Measurements from ENCODE around the gene FXYD4. TPM values are rescaled to one million over a fixed set of nuclear protein-coding genes. Genes with fewer than 3 reads are reported as not detected.
"Not testable (repeated sequence)": the region's sequence is repeated elsewhere in the genome, so short reads cannot be mapped to it uniquely, and the experiment has no call there.

FXYD4 gene
- total and polyA plus RNA-seq, 4 donors: 0.65 to 3.9 (median 2.9) TPM; not detected in 1

- no peak overlapping the region for H3K9ac ChIP-seq (ENCODE audit: insufficient read depth in 1 of 2, low read length in 2 of 2)
- WGBS, 2 donors: 84 to 96% methylated on average over 3 of the region's 3 CpGs
- DNase-seq: peak; percentile 75 to 91 (median 89)
These were observed 46.6 kb upstream of the FXYD4 start for GRCh38 chr10:43324876-43325275.

GRCh38 chr10:43327171-43327570, 44.3 kb upstream of the FXYD4 start:
- no peak for ATAC-seq (ENCODE audit: insufficient read depth, low FRiP score)

More at GRCh38 chr10:43324876-43325275, 46.6 kb upstream of the FXYD4 start:
- ATAC-seq (ENCODE audit: insufficient read depth, low FRiP score): no peak
- Histone ChIP-seq H3K36me3 (ENCODE audit: control insufficient read depth in 4 of 4, insufficient read depth in 4 of 4, low read length in 4 of 4) (no peaks in the 10 kb centered on the region), H3K27ac (ENCODE audit: low read depth in 1 of 2, low read length in 1 of 2) (no peak overlapping the region), H3K9me3 (ENCODE audit: control insufficient read depth in 4 of 4, insufficient read depth in 3 of 4, low read length in 3 of 4) (no peaks in the 10 kb centered on the region), H3K27me3 (ENCODE audit: control insufficient read depth in 3 of 3, insufficient read depth in 3 of 3, low read length in 2 of 3) (no peaks in the 10 kb centered on the region), H3K4me3 (no peak overlapping the region), H3K4me1 (ENCODE audit: control insufficient read depth in 5 of 5, insufficient read depth in 5 of 5, low read length in 5 of 5) (peaks cover 0 to 15% (median 2%) of the 10 kb centered on the region in 5 donors)
- no peak for TF ChIP-seq CTCF (IDR thresholded peaks at IDR 0.05; ENCODE audit: control extremely low read depth, extremely low read depth)

DNA sequence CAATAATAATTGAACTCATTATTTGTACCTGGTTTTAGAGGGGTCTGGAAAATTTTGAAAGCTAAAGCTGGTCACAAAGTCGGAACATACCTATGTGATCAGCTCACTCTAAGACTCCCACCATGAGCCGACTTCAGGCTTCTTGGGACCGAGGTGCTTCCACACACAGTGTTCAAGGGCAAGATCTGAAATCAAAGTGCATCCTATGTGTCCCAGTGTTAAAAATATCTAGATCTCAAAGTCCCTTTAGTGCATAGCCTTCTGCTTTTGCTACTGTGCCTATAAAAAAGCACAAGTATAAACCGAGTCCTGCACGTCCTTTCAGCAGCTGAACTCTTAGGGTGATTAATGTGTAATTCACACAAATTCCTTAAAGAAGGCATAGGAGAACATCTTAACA, 43.5 kb upstream of the FXYD4 start:
- Histone ChIP-seq H3K9me3 (ENCODE audit: control insufficient read depth in 4 of 4, insufficient read depth in 3 of 4, low read length in 3 of 4) (no peaks in the 10 kb centered on the region), H3K27me3 (ENCODE audit: control insufficient read depth in 3 of 3, insufficient read depth in 3 of 3, low read length in 2 of 3) (no peaks in the 10 kb centered on the region), H3K36me3 (ENCODE audit: control insufficient read depth in 4 of 4, insufficient read depth in 4 of 4, low read length in 4 of 4) (no peaks in the 10 kb centered on the region), H3K4me3 (no peak overlapping the region), H3K9ac (ENCODE audit: insufficient read depth in 1 of 2, low read length in 2 of 2) (no peak overlapping the region), H3K4me1 (ENCODE audit: control insufficient read depth in 5 of 5, insufficient read depth in 5 of 5, low read length in 5 of 5) (peaks cover 0 to 13% (median 2%) of the 10 kb centered on the region in 5 donors), H3K27ac (ENCODE audit: low read depth in 1 of 2, low read length in 1 of 2) (no peak overlapping the region)
- TF ChIP-seq CTCF (IDR thresholded peaks at IDR 0.05; ENCODE audit: control extremely low read depth, extremely low read depth): no peak
- no peak for DNase-seq
- 91 to 93% methylated on average over 5 of the region's 5 CpGs for WGBS, 2 donors
- no peak for ATAC-seq (ENCODE audit: insufficient read depth, low FRiP score)

More at GRCh38 chr10:43327171-43327570, 44.3 kb upstream of the FXYD4 start:
- DNase-seq: no peak
- Histone ChIP-seq H3K9me3 (ENCODE audit: control insufficient read depth in 4 of 4, insufficient read depth in 3 of 4, low read length in 3 of 4) (no peaks in the 10 kb centered on the region), H3K4me3 (no peak overlapping the region), H3K27ac (ENCODE audit: low read depth in 1 of 2, low read length in 1 of 2) (no peak overlapping the region), H3K36me3 (ENCODE audit: control insufficient read depth in 4 of 4, insufficient read depth in 4 of 4, low read length in 4 of 4) (no peaks in the 10 kb centered on the region), H3K9ac (ENCODE audit: insufficient read depth in 1 of 2, low read length in 2 of 2) (no peak overlapping the region), H3K4me1 (ENCODE audit: control insufficient read depth in 5 of 5, insufficient read depth in 5 of 5, low read length in 5 of 5) (peaks cover 0 to 15% (median 2%) of the 10 kb centered on the region in 5 donors), H3K27me3 (ENCODE audit: control insufficient read depth in 3 of 3, insufficient read depth in 3 of 3, low read length in 2 of 3) (no peaks in the 10 kb centered on the region)
- 26 to 44% methylated on average over 2 of the region's 2 CpGs for WGBS, 2 donors
- TF ChIP-seq CTCF (IDR thresholded peaks at IDR 0.05; ENCODE audit: control extremely low read depth, extremely low read depth): no peak

GRCh38 chr10:43328810-43329209, 42.6 kb upstream of the FXYD4 start:
- not testable (repeated sequence) for DNase-seq
- WGBS, 2 donors: 96 to 99% methylated on average over 18 of the region's 18 CpGs

GRCh38 chr10:43329246-43329885, 42.1 kb upstream of the FXYD4 start:
- H3K9me3 ChIP-seq (ENCODE audit: control insufficient read depth in 4 of 4, insufficient read depth in 3 of 4, low read length in 3 of 4); H3K4me3 ChIP-seq; H3K4me1 ChIP-seq (ENCODE audit: control insufficient read depth in 5 of 5, insufficient read depth in 5 of 5, low read length in 5 of 5); ATAC-seq (ENCODE audit: insufficient read depth, low FRiP score); H3K27me3 ChIP-seq (ENCODE audit: control insufficient read depth in 3 of 3, insufficient read depth in 3 of 3, low read length in 2 of 3); H3K36me3 ChIP-seq (ENCODE audit: control insufficient read depth in 4 of 4, insufficient read depth in 4 of 4, low read length in 4 of 4); DNase-seq; H3K27ac ChIP-seq (ENCODE audit: low read depth in 1 of 2, low read length in 1 of 2); H3K9ac ChIP-seq (ENCODE audit: insufficient read depth in 1 of 2, low read length in 2 of 2): not testable (repeated sequence)
- WGBS, 2 donors: 96 to 99% methylated on average over 39 to 40 of the region's 40 CpGs

More at GRCh38 chr10:43328810-43329209, 42.6 kb upstream of the FXYD4 start:
- H3K27me3 ChIP-seq (ENCODE audit: control insufficient read depth in 3 of 3, insufficient read depth in 3 of 3, low read length in 2 of 3); H3K27ac ChIP-seq (ENCODE audit: low read depth in 1 of 2, low read length in 1 of 2); H3K4me1 ChIP-seq (ENCODE audit: control insufficient read depth in 5 of 5, insufficient read depth in 5 of 5, low read length in 5 of 5); H3K9me3 ChIP-seq (ENCODE audit: control insufficient read depth in 4 of 4, insufficient read depth in 3 of 4, low read length in 3 of 4); H3K9ac ChIP-seq (ENCODE audit: insufficient read depth in 1 of 2, low read length in 2 of 2); H3K4me3 ChIP-seq; H3K36me3 ChIP-seq (ENCODE audit: control insufficient read depth in 4 of 4, insufficient read depth in 4 of 4, low read length in 4 of 4); ATAC-seq (ENCODE audit: insufficient read depth, low FRiP score): not testable (repeated sequence)

- not testable (repeated sequence) for DNase-seq; H3K27me3 ChIP-seq (ENCODE audit: control insufficient read depth in 3 of 3, insufficient read depth in 3 of 3, low read length in 2 of 3); ATAC-seq (ENCODE audit: insufficient read depth, low FRiP score); H3K36me3 ChIP-seq (ENCODE audit: control insufficient read depth in 4 of 4, insufficient read depth in 4 of 4, low read length in 4 of 4); H3K4me1 ChIP-seq (ENCODE audit: control insufficient read depth in 5 of 5, insufficient read depth in 5 of 5, low read length in 5 of 5); H3K9ac ChIP-seq (ENCODE audit: insufficient read depth in 1 of 2, low read length in 2 of 2); H3K4me3 ChIP-seq; H3K9me3 ChIP-seq (ENCODE audit: control insufficient read depth in 4 of 4, insufficient read depth in 3 of 4, low read length in 3 of 4); H3K27ac ChIP-seq (ENCODE audit: low read depth in 1 of 2, low read length in 1 of 2)
- 70 to 84% methylated on average over 6 to 10 of the region's 11 CpGs for WGBS, 2 donors
These were observed 41.2 kb upstream of the FXYD4 start for GRCh38 chr10:43330049-43330823.

Measured in lung (tissue), 12 donors.